HuH-7 (cell line): Measurements from ENCODE around the gene FGF9.

Experiments used
- DNase-seq: peaks from one replicate; pipeline ENCODE4 v3.0.0; 2011; ENCODE audit warnings: low spot score

Gene FGF9

DNA sequence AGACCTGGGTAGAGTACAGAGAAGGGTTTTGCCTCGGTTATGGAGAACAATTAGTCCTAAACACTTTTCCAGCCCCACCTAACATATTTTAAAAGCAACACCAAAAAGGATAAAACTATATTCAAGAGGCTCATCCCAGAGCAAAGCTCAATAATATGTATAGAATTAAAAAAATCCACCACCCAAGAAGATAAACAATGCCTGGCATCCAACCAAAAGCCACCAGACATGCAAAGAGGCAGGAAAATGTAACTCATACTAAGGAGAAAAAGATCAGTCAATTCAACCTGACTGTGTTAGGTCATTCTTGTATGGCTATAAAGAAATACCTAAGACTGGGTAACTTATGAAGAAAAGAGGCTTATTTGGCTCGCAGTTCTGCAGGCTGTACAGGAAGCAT lies 39.3 kb downstream of the FGF9 start:
- DNase-seq: no peak

DNA sequence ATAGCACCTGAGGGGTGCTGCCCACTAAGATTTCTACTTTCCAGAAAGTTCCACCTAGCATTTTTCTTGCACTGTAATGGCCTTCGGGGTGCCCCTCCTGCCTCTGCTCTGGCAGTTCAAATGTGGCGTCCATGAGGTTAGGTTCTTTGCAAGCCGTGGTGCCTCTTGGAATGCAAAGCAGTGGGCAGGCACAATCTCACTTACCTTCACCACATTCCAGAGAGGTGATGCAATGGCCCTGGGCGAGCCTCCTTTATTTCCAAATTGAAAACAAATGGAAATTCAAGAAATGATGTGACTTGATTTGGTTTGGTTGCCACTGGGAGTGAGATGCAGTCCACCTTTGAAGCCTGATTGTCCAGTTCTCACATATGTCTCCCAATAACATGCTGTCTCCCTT lies 46.9 kb downstream of the FGF9 start:
- DNase-seq: no peak

DNA sequence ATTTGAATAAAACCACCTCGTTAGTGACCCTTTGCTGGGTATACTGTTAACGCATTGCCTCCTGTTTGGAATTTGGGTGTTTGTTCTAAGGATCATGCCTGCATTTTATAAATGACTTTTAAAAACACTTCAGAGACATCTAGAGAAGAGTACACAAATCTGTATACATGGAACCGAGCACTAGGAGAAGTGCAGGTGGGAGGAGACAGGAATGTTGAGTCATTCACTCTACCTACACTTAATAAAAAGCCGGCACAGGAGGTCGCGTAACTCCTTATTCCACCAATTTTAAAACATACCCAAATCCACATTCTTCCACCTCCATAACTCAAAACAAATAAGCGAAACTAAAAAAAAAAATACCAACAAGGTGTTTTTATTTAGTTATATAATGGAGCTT lies 48.6 kb downstream of the FGF9 start:
- no peak for DNase-seq

DNA sequence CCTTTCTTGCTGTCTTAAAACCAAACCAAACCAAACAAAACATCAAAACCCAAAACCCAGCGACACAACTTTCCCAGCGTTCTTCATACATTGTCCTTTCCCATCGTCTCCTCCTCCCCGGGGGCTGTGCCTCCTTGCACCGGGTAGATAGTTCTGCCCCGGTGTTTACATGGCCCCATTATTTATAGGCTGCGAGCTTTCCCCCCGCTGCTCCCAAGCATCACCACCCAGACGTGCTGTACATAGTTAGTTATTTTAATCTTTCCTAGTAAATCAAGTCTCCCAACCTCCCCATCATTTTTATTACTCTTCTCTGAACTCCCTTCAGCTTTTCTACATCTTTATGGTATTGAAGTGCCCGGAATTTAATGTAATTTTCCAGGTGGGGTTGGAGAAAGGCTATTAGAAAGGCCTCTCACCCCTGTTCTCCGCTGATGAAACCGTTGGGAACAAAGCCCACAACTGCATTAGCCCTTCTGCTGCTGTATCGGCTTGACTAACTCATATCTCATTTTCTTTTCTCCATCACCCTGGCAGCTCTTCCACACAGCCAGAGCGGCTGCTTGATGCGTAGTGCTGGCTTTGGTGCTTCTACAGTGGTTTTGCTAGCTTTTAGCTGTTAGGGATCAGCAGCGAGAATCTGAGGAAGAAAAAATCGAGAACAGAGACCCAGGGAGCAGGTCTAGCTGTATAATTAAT lies 53.1 kb downstream of the FGF9 start:
- DNase-seq: no peak

DNA sequence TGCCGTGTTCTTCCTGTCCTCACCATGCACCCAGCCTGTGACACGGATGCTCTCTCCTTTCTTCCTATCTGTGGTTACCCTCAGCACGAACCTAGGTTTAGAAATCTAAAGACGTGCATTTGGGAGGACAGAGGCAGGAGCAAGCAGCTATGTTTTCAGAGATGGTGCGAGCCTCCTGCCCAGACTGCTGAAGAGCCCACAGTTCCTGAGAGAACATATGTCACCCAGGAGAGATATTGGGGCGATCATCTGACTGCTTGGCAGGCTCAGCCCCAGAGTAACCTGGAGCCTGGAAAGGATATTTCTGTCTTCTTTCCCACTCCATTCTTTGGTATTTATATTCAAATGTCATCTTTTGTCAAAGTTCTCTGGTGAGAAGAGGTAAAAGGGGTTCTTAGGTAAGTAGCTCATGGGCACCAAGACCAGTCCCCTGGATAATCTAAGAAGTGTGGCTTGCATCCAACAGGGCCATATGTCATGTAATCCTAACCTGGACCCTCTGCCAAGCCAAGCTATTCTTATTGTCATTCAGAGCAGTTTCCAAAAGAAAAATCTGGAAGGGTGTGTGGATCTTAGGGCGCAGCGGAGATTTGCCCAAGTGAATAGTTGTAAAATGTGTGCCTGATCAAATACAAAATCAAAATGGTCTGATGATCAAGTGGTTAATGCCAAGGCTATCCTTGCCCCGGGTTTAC lies 59.5 kb downstream of the FGF9 start:
- DNase-seq: no peak

DNA sequence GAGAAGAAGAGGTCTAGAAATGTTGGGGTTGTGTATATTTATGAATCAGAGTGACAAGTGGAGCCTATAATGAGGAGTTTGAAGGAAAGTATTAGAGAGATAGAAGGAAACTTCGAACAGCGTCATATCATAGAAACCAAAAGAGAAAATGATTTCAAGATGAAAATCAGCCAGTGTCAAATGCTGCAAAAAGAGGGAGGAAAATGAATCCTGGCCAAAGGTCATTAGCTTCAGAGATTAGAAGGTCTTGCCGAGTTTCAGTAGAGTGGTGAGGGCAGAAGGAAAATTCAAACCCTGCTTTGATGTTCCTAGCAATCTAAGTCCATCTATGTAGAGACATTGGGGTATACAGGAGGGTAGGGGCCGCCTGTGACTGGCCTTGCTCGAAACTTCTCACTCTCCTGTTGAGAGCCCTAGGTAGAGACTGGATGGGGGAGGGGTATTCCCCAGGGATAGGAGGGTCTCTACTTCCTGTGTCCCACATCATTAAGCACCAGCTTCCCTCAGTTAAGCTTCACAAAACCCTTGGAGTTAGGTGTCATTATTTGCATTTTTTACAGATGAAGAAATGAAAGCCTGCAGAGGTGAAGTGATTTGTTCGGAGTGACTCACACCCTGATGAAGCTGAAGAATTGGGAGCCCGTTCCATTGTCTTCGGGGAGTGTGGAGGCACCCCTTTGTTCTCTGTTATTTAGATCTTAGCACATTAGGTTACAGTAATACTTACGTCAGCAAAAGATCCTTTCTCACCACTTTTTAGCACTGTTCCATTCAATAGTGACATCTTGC lies 62.8 kb downstream of the FGF9 start:
- DNase-seq: no peak

DNA sequence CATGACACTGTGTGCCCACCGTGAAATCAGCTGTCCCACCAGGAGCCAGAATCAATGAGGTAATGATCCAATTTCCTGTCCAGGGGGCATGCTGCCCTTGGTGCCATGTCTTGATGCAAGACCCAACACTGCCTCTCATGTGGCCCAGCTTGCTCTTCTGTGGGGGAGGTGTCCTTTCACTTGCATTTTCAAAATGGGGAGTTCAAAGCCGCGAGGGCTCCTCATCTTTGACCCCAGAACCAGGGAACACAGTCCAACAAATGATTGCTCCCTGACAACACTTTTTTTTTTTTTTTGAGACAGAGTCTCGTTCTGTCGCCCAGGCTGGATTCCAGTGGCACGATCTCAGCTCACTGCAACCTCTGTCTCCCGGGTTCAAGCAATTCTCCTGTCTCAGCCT lies 64.1 kb downstream of the FGF9 start:
- no peak for DNase-seq

DNA sequence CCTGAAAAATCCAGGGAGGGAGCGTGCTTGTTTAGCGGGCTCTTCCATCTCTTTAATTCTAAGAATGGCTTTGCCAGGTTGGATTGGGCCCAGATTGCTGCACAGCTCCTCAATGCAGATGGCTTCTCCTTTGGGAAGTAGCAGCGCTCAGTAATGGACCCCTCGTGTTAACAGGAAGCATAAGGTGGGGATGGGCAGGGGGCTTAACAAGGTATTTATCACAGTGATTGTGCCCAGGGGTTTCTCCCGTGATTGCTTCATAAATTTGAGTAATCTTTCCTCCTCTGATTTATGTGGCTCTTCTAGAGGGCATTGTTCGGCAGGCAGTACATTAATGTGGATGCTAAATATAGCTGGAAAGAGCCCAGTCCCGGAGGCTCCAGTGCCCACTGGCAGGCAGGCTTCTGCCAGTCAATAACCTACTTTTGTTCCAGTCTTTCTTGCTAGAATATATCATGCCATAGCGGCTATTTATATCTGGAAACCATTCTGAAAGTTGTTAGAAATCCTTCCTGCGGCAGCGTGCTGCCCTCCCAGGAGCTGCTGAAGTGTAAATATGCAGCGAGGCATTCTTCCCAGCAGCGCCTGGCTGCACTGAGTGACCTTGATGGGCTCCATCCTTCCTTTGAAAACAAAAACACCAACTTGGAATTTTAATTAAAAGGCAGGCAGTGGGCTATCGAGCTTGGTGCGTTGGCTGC lies 65.0 kb downstream of the FGF9 start:
- no peak for DNase-seq

DNA sequence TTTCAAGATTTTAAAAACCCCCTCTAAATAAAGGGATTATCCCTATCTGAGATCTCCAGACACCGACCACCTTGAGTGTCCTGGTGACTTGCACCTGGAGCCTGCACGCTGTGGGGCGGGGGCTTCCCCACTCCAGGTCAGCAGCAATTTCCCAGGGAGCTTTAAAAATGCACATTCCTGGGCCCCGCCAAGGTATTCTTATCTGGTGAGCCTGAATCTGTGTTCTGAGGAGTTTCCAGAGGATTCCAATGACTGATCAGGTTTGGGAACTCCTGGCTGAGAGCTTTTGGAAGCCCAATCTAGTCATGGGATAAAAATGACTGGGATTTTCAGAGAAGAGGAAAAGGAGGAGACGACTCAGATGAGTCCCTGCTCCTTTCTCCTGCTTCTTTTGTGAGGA lies 66.1 kb downstream of the FGF9 start:
- no peak for DNase-seq

DNA sequence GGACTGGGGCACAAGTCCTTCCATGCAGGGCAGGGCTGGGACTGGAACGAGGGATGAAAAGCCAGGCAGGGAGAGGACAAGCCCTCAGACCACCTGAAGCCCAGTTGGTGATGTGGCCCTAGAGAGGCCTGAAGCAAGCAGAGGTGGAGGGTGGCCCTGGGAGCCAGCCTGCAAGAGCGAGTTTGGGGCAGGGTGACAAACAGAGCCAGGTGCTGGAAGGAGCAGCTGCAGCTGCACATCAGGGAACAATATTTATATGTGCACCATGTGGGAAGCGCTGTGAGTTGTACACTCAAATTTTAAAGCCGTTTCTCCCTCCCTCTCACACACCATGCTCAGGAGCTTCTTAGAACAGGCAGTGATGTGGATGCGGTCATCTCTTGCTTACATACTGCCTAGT lies 67.8 kb downstream of the FGF9 start:
- DNase-seq: no peak

DNA sequence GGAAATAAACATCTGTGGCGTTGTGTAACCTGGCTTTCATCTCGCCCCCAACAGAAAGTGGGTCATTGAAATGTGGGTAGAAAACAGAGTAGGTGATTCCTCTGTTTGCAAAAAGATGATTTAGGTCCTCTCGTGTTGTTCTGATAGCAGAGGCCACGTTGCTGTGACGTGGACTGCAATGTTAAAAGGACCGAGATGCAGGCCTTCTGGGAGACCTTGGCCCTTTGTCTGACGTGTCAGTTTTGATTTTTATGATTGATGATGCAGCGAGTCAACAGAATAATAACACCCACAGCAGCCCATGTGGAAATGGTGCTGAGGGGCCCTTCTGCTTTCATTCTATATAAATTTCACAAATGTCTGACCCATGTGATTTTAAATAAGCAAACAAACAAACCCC lies 68.9 kb downstream of the FGF9 start:
- no peak for DNase-seq

DNA sequence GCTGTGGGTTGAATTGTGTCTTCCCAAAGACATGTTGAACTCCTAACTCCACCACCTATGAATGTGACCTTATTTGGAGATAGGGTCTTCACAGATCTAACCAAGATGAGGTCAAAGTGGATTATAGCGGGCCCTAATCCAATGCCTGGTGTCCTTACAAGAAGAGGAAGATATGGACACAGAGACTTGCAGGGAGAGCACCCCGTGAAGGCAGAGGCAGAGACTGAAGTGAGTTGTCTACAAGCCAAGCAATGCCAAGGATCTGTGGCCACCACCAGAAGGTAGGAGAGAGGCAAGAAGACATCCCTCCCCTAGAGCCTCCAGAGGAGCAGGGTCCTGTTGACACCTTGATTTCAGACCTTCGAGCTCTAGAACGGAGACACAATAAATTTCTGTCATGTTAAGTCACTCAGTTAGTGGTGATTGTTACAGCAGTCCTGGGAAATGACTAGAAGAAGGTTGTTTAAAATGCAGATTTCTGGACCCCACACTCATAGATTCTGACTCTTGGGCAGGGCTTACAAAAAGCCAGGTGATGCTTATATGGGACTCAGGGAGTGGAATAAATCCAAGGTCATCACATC lies 70.6 kb downstream of the FGF9 start:
- no peak for DNase-seq

DNA sequence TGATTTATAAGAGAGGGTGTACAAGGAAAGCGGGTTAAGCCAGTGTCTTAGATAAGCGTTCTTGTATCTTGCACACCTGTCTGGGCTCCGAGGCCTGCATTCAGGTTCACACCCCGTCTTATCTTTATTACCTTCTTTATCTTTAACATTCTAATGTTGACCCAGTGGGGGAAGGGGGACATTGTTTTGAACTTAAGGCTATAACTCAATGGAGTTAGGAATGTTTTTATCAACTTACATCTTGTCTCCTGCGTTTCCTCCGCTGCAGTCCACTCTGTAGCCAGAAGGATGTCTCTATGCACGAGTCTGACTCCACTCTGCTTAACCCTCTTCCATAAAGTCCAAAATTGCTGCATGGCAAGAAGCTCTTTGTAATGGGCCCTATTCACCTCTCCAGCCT lies 71.2 kb downstream of the FGF9 start:
- no peak for DNase-seq

DNA sequence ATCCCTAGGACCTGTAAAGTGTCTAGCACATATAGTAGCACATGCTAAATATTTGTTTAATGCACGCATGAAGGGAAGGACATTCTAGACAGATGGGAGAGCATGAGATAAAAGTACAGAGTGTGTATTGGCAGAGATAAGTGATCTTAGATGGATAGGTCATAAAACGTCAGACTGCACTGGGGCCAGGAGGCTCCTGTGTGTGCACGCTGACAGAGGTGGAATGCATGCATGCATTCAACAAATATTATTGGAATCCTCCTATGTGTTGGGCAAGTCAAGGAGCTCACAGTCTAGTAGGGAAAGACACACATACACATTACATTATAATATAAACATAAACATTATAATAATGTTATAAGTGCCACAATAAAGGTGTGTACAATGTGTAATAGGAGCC lies 73.3 kb downstream of the FGF9 start:
- no peak for DNase-seq

DNA sequence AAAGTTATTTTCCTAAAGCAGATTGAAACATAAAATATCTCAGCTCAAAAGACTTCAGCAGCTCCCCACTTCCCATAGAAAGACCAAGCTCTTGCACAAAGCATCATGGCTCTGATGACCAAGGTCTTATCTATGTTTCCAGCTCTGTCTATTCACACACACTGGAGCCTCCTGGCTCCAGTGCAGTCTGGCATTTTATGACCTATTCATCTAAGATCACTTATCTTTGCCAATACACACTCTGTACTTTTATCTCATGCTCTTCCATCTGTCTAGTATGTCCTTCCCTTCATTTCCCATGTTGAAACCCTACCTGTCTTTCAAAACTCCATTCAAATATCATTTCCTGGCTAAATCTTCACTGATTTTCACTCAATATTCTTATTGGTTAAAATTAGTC lies 74.4 kb downstream of the FGF9 start:
- DNase-seq: no peak

DNA sequence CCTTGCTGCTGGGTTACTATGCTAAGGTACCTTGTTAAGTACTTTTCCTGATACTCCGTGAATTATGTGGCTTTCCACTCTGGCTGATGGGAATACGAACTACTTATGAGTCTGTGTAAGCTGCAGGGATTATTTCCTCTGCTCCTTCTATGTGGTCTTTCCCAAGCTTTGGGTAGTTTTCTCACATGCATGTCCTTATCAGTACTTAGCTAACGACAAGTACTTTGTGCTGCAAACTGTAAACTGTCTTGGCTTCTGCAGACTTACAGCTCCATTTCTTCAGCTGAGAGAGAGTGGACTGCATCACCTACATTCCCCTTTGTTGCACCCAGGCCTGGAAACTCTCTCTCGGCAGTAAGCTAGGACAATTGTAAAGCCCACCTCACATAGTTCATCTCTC lies 76.6 kb downstream of the FGF9 start:
- DNase-seq: no peak

DNA sequence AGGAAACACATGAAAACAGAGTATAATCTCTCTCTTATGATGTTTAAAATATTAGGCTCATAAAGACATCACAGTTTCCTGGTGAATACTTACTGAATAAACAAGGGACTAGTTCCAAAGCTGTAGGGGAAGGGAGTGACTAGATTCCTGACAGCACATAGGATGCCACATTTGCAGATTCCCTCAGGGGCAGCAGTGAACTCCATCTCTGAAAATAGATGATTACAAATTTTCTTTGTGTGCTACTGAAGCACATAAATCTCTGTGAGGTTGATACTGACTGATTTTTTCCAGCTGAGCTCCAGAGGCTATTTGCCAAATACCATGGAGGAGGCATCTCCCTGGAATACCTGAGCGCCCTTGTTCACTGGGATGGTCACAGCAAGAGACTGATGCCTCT lies 77.3 kb downstream of the FGF9 start:
- no peak for DNase-seq

DNA sequence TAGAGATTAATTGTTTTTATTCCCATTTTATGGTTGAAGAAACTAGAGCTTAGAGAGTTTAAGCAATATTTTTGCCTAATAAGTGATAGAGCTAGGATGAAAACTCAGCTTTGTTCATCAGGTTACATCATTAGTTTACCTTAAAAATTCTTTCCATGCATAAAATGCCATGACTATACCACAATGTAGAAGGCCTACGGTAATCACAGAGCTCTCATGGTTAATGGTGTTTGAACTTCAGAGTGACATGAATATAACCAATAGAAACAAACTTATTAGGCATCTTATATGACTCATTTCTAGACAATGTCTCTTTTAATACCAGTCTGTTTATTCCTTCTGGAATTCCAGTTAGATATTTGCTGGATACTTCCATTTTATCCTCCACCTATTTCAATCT lies 78.5 kb downstream of the FGF9 start:
- DNase-seq: no peak

DNA sequence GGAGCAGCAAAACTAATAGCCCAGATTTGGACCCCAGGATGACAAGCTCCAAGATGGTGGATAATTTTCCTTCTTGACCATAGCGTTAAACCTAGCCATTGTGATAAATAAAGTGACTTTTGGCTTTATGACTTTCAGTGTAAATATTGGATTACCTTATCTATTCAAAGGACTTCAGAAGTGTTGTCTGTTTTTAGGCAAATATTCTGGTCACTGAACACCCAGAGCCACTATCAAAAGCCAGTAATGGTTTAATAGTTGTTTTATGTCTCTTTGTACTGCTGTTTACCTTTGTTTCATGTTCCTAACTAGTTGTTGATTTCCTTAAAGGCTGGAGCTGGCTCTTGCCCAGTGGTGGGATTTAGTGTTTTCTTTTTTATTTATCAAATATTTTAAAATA lies 81.6 kb downstream of the FGF9 start:
- DNase-seq: no peak

DNA sequence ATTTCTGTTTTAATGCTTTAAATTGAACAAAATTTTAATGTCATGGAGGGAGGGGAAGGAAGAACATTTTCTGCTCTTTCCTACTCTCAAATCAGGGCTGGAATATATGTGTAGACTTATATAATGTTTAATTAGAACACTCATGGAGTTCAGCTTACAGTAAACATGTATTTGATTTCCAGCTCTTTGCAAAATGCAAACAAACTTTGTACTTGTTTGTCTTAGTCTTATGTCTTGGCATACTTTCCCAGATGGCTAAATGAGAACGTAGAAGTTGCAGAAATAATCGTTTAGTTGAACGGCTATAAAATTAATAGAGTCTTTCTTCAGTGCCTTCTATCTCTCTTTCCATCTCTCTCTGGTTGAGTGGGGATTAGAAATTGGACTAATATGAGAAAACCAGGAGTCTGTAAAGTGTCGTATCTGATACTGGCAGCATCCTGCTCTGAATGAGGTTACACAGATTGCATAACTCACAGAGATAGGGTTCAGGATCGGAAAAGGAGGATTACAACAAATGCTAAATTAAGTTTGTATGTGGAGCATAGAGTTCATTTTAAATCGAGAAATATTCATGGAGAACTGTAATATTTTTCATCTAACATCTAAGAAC lies 82.3 kb downstream of the FGF9 start:
- no peak for DNase-seq
